Posterior vena cava (tissue), 2 donors: Measurements from ENCODE around the gene ASB1. TPM values are rescaled to one million over a fixed set of nuclear protein-coding genes. Genes with fewer than 3 reads are reported as not detected.
A peak's percentile ranks its signal among the peaks of the same experiment; 100 is the strongest.

Experiments used
- DNase-seq: peaks from one replicate; pipeline ENCODE4 v3.0.0-alpha.2; 2020; ENCODE audit warnings: low spot score
- intact Hi-C, 2 donors: fragments of 100-400 bp; cut with DNase I; formaldehyde crosslinking; loops; one replicate each; pipeline versions ENCODE4 v1.14.1 to v1.14.2; 2022 to 2023
- long read RNA-seq, 2 donors: library from polyadenylated mRNA; unstranded; transcript quantifications; one replicate each; pipeline ENCODE4 v2.0.0, GENCODE V29; 2020 to 2021
- total RNA-seq, 2 donors: library from RNA; stranded (reverse); fragmentation: NEBNext Ultra II Directional; extraction: Animal tissue kit (Norgen Biotek cat#: 25700); gene quantifications; one replicate each; pipeline ENCODE4 v1.2.1, GENCODE V29; 2021
- donor health status: DM: yes; HTN: yes; CAD: no.
- donor health status: DM: yes; HTN: yes; CAD: no.

ASB1 gene, protein sequence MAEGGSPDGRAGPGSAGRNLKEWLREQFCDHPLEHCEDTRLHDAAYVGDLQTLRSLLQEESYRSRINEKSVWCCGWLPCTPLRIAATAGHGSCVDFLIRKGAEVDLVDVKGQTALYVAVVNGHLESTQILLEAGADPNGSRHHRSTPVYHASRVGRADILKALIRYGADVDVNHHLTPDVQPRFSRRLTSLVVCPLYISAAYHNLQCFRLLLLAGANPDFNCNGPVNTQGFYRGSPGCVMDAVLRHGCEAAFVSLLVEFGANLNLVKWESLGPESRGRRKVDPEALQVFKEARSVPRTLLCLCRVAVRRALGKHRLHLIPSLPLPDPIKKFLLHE
- total RNA-seq: 10 to 100 TPM; 36.3 to 39.7 TPM
- long read RNA-seq, donor 1, full-length matches to known transcripts: 9 of 14 reads
- long read RNA-seq, donor 1, partial matches to known transcripts: 1 of 14 reads
- long read RNA-seq, donor 1, other reads (novel, unspliced or antisense): 4 of 14 reads
- long read RNA-seq, donor 2, full-length matches to known transcripts: 14 of 28 reads
- long read RNA-seq, donor 2, partial matches to known transcripts: 1 of 28 reads
- long read RNA-seq, donor 2, other reads (novel, unspliced or antisense): 13 of 28 reads

DNA sequence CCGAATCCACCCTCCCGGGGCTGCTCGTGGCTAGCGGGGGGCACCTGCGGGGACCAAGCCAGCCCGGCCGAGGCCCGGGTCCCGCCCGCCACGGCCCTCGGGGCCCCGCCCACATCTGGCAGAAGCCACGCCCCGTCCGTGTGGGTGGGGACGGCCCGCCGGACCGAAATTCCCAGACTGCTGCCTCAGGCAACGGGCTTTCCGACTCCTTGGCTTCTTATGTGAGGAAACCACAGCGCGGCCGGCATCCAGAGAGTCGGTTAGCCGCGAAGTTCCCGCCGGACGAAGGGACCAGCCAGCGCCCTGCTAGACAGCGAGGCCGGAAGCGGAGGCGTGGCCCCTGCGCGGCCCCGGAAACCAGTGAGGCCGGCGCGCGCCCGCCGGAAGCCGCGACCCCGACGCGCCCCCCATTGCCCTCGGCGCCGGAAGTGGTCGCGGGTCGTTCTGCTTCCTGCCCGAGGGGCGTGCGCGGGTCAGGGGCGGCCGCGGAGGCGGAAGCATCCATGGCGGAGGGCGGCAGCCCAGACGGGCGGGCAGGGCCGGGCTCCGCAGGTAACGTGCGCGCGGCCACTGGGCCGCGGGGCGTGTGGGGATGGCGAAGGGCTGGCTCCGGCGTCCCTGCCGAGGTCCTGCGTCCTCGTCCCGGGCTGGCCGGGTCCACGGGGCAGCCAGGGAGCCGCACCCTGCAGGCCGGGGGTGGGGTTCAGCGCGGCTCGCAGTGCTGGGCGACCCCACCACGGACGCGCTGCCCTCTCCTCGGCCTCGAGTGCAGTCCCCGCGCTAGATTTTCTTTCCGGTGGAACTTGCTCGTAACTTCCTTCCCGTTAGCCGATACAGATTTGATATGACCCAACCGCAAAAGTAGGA lies at the start of gene ASB1:
Gene ASB1 (plus strand): TSS at position 360 of the 867 bp plus-strand sequence. CDS start 144 bp downstream, at position 504.
- intact Hi-C loops: loop anchor here in 1 of 2 donors (10.0 kb wide), 1 partner anchor 52 kb away; no protein-coding TSS in a partner anchor
- DNase-seq: peak; percentile 94

DNA sequence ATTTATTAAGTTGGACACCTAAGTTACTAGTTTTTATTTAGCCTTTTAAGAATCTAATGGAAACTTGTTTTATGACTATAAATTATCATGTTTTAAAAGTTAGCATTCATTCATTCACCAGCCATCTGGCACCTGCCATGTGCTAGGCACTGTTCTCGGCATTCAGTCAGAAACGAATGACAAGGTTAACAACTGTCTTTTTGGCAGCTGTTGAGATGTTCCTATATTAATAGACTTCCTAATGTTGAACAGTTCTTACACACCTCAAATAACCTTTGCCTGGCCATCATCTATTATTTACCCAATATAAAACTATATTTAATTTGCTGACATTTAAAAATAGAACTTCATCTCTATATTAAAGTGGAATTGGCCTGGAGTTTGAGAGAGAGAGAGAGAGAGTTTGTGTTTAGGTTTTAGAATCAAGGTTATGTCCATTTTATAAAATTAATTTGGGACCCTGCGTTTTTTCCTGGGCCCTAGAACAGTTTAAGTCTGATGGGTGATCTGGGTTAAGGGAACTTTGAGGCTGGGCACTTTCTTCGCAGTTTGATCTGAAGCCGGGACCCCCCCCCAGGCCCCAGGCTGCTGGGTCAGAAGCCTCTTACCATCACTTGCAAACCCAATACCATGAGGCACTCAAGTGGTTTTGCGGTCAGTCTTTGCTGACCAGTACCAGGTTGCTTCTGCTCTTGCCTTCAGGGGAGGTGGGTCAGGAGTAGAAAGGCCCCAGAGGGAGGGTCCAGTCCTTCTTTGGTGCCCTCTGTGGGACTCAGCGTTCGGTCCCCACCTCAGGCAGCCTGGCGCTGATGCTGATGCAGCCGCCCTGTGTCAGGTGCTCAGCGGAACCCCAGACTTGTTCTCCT lies 48.3 kb upstream of the ASB1 start:
- no peak for DNase-seq
- intact Hi-C loops: loop anchor here (10.0 kb wide), 2 partner anchors 46 to 86 kb away; partner anchors contain the start of gene ASB1 (in 1 of the 2)

DNA sequence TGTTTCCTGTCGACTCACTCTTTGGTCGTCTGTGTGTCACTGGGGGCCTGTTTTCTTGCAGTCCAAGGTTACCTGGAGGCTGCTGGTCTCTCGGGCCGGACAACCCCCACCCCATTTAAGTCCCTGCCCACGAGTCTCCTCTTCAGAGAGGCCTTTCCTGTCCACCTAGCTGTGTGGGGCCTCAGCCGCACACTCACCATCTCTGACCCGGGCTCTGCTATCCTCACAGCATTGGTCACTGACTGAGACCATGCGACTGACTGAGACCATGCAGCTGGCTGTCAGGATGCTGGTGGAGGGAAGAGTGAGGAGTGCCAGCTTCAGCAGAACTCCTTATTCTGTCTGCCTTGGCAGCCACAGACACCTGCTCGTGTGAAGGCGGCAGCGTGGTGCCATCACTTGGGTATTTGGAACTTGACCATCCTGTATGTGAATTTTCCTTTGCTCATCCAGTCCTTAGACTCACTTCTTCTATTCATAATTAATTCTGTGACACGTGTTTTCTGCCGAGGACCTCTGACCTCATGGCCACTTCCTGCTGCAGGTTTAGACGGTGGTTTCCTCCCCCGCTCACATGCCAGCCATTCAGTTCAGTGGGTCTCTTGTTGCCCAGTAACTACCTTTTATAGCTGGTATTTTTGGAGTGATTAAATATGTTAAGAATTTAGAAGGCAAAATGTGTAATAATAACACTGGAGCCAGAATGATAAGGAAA lies 47.5 kb upstream of the ASB1 start:
- intact Hi-C loops: loop anchor here (10.0 kb wide), 2 partner anchors 46 to 86 kb away; partner anchors contain the start of gene ASB1 (in 1 of the 2)
- no peak for DNase-seq

DNA sequence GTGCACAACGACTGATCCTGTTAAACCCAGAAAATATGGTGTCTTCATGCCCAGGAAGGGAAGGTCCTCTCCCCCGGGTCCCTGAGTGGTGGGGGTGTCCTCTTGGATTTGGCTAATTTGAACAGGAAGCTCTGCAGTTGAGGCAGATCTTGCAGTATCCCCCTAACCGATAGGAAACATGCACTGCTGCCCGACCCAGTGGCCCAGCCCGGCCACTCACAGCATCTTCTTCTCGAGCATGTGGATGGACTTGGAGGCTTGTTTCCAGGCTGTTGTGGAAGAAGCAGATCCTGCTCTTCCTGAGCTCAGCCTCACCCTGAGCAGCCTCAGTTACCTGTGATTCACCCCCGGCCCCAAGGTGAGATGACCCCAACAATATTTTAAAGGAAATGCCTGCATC lies 46.4 kb upstream of the ASB1 start:
- intact Hi-C loops: no loop called here
- DNase-seq: no peak

- DNase-seq: no peak
- intact Hi-C loops: no loop called here
Observed at GRCh38 chr2:238380785-238381184, 45.9 kb upstream of the ASB1 start.

GRCh38 chr2:238381341-238382115 lies 45.2 kb upstream of the ASB1 start:
- DNase-seq: no peak
- intact Hi-C loops: no loop called here

DNA sequence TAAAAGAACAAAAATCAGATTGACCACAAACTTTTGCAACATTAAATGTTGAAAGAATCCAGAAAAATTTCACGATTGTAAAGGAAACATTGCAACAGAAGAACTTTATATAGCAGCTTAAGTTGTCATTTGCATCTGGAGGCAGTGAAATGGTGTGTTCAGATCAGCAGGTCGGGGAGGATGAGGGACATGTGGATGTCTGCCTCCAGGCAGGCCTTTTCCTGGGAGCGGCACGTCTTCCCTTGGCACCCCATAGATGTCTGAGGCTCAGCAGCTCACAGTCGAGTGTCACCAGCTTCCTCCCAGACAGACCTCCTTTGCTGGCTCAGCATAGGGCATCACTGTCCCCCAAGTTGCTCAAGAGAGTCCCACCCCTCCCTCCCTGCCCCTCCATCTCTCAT lies 44.3 kb upstream of the ASB1 start:
- no peak for DNase-seq
- intact Hi-C loops: no loop called here

DNA sequence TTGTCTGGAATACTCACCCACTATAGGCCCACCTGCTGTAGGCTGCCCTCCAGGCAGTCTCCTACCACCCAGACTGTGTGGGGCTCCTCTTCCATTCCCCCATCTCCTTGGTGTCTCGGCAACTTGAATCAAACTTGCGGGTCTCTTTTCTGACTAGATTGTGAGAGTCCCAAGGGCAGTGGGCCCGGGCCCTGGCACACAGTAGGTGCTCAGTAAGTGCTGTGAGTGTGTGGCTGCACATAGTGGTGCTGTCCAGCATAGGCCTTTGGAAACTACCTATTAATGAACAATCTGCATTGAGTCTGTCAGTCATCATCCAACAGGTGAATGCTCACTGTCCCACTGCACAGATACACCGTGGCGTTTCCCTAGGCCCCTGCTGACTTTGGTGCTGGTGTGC lies 43.6 kb upstream of the ASB1 start:
- intact Hi-C loops: no loop called here
- no peak for DNase-seq

DNA sequence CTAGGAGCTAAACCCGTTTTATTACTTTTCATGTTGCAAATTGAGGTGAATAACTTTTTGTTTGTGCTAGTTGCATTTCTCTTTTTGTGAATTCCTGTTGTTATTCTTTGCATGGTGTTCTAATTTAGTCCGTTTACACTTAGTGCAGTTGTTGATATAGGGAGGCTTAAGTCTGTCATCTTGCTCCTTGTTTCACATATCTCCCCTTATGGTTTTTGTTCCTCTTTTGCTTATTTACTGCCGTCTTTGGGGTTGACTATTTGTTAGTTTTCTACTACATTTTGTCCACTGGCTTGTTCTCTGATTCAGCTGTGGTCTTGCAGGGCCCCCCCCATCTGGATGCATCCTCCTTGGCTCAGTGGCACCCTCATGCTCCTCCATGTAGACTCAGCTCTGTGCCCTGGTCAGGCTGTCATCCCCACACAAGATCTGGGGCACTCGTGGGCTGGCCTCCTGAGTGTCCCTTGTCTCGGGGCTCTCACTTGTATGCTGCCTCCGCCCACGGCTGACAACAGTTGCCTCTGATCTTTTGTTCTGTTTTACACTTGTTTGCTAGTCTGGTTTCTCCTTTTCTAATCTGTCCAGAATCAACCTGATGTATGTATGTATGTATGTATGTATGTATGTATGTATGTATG lies 42.9 kb upstream of the ASB1 start:
- intact Hi-C loops: no loop called here
- DNase-seq: no peak

DNA sequence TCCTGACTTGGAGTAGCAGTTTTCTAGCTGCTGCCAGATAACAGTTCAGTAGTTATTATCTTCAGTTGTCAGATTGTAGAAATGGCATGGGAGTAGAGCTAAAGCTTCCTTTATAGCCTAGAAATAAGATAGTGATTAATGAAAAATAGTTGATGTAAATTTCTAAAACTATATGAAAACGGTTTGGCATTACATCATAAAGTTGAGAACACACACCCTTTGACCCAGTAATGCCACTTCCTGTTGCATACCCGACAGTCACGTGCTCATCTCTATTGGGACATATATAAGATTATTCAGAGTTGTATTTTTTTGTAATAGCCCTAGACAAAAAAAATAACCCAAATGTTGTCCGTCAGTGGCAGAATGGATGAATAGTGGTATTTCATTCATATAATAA lies 39.4 kb upstream of the ASB1 start:
- intact Hi-C loops: no loop called here
- DNase-seq: no peak

DNA sequence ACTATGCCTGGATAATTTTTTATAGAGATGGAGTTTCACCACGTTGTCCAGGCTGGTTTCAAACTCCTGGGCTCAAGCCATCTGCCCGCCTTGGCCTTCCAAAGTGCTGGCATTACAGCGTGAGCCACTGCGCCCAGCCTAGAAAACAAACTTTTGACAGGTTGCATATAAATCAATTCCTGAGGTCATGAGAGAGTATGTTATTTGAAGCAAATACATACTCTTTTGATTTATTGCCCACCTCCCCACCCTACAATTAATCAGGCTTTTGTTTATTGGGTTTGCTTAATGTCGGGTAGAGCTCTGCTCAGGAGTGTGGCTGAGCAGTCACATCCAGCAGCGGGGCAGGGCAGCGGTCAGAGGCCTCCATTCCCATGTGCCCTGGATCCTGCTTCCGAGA lies 37.9 kb upstream of the ASB1 start:
- DNase-seq: no peak
- intact Hi-C loops: no loop called here

GRCh38 chr2:238389988-238390589 lies 36.6 kb upstream of the ASB1 start:
- intact Hi-C loops: no loop called here
- DNase-seq: no peak

- DNase-seq: no peak
- intact Hi-C loops: no loop called here
Observed at GRCh38 chr2:238391042-238391689, 35.6 kb upstream of the ASB1 start.

- intact Hi-C loops: no loop called here
- no peak for DNase-seq
Observed at GRCh38 chr2:238396663-238397062, 30.1 kb upstream of the ASB1 start.

DNA sequence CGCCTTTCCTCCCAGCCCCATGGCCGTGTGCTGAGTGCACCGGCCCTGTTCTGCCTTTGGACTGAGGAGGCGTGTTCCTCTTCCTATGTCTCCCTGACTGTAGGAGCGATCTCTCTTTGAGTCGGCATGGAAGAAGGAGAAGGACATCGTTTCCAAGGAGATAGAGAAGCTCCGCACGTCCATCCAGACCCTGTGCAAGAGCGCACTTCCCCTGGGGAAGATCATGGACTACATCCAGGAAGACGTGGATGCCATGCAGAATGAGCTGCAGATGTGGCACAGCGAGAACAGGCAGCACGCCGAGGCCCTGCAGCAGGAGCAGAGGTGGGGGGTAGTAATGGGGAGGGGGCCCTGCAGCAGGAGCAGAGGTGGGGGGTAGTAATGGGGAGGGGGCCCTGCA lies 29.4 kb upstream of the ASB1 start:
- no peak for DNase-seq
- intact Hi-C loops: no loop called here

DNA sequence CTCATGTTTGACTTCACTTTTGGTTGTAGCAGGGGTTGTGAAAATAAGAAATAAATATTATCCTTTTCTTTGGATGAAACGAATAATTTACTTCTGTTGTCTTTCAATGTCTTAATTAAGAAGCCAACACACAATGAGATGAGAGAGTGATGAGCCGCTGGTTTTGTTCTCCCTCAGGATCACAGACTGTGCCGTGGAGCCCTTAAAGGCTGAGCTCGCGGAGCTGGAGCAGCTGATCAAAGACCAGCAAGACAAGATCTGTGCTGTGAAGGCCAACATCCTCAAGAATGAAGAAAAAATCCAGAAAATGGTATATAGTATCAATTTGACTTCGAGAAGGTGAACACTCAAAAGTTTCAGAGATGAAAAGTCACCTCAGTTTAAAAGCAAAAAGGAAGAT lies 28.1 kb upstream of the ASB1 start:
- DNase-seq: no peak
- intact Hi-C loops: no loop called here
